Transverse colon (tissue), 4 donors: Measurements from ENCODE around the gene SCMH1.

ENCODE experiments used
- POLR2A ChIP-seq: fragments of 450-650 bp; IDR thresholded peaks from one replicate; pipeline ENCODE4 v1.6.1; 2016; ENCODE audit warnings: antibody characterized with exemption, mild to moderate bottlenecking, moderate library complexity
- POLR2AphosphoS5 ChIP-seq, 3 donors: sonication (generic); formaldehyde crosslinking; IDR thresholded peaks; one replicate each; pipeline ENCODE4 v1.6.1; 2016; ENCODE audit warnings: antibody characterized with exemption in 3 of 3
- TF ChIP-seq, protein P1 (sequence below), 5 experiments: fragments of 200-600 bp in 3 of 5; fragments of 450-650 bp in 2 of 5; sonication (generic) in 3 of 5; IDR thresholded peaks; 1 replicate in 2 of 5; 2 replicates in 3 of 5; pipeline ENCODE4 v1.5.1; 2016 to 2017; ENCODE audit warnings: antibody characterized with exemption in 5 of 5, inconsistent platforms in 3 of 5, mild to moderate bottlenecking in 2 of 5, moderate library complexity in 1 of 5

DNA sequence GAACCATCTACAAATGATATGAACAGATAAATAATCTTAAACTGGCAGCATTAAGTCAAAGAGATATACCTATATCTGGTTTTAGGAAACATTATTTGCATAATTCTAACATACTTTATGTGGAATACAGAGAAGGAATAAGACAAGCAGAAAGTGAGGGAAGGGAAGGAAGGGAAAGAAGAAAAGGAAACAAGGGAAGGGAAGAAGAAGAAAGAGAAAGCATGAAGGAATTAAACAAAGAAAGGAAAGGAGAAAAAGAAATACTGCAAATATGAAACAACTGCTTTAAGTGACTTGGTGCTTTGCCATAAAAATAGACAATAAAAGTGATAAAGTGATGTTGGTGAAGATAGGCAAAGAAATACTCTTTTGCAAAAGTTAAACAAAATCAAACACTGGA is 20.1 kb downstream of the SCMH1 start:
- TF ChIP-seq, protein P1, sequence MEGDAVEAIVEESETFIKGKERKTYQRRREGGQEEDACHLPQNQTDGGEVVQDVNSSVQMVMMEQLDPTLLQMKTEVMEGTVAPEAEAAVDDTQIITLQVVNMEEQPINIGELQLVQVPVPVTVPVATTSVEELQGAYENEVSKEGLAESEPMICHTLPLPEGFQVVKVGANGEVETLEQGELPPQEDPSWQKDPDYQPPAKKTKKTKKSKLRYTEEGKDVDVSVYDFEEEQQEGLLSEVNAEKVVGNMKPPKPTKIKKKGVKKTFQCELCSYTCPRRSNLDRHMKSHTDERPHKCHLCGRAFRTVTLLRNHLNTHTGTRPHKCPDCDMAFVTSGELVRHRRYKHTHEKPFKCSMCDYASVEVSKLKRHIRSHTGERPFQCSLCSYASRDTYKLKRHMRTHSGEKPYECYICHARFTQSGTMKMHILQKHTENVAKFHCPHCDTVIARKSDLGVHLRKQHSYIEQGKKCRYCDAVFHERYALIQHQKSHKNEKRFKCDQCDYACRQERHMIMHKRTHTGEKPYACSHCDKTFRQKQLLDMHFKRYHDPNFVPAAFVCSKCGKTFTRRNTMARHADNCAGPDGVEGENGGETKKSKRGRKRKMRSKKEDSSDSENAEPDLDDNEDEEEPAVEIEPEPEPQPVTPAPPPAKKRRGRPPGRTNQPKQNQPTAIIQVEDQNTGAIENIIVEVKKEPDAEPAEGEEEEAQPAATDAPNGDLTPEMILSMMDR (IDR thresholded peaks at IDR 0.05) = no peak
- TF ChIP-seq POLR2AphosphoS5 (IDR thresholded peaks at IDR 0.05) = no peak
- TF ChIP-seq POLR2A = no peak
